GM19324 (cell line): ENCODE data around the gene CNKSR3.

Source experiments
- ATAC-seq: cut with Tn5 transposase; IDR thresholded peaks from one replicate; pipeline ENCODE4 v1.9.1; 2021; ENCODE audit warnings: mild to moderate bottlenecking, moderate library complexity; ENCODE audit not compliant: unreplicated experiment, low FRiP score

CNKSR3 gene

GRCh38 chr6:154482858-154483257 is 27.6 kb downstream of the CNKSR3 start:
- ATAC-seq = no peak

GRCh38 chr6:154481521-154482013 is 28.9 kb downstream of the CNKSR3 start:
- no peak for ATAC-seq

GRCh38 chr6:154479771-154480639 is 30.5 kb downstream of the CNKSR3 start:
- ATAC-seq = no peak

GRCh38 chr6:154479351-154479769 is 31.1 kb downstream of the CNKSR3 start:
- no peak for ATAC-seq

- ATAC-seq = no peak
These were observed 31.8 kb downstream of the CNKSR3 start for GRCh38 chr6:154478701-154479060.

GRCh38 chr6:154478021-154478700 is 32.3 kb downstream of the CNKSR3 start:
- no peak for ATAC-seq

GRCh38 chr6:154476494-154476893 is 34.0 kb downstream of the CNKSR3 start:
- ATAC-seq = no peak

- ATAC-seq = no peak
These were observed 35.6 kb downstream of the CNKSR3 start for GRCh38 chr6:154474648-154475428.

GRCh38 chr6:154473324-154473723 is 37.2 kb downstream of the CNKSR3 start:
- ATAC-seq = no peak

GRCh38 chr6:154471609-154472362 is 38.7 kb downstream of the CNKSR3 start:
- ATAC-seq = no peak

- no peak for ATAC-seq
These were observed 41.1 kb downstream of the CNKSR3 start for GRCh38 chr6:154469306-154469935.

- ATAC-seq = no peak
These were observed 41.7 kb downstream of the CNKSR3 start for GRCh38 chr6:154468760-154469159.

GRCh38 chr6:154466971-154467679 is 43.4 kb downstream of the CNKSR3 start:
- ATAC-seq = no peak

GRCh38 chr6:154466139-154466538 is 44.3 kb downstream of the CNKSR3 start:
- ATAC-seq = no peak

- ATAC-seq = no peak
These were observed 46.7 kb downstream of the CNKSR3 start for GRCh38 chr6:154463573-154464419.

GRCh38 chr6:154462425-154462824 is 48.1 kb downstream of the CNKSR3 start:
- no peak for ATAC-seq

- ATAC-seq = no peak
These were observed 49.1 kb downstream of the CNKSR3 start for GRCh38 chr6:154461348-154461747.
